Renal cortex interstitium (tissue), 11 donors: ENCODE data around the gene SERINC5. TPM values are rescaled to one million over a fixed set of nuclear protein-coding genes. Genes with fewer than 3 reads are reported as not detected.
A peak's percentile ranks its signal among the peaks of the same experiment; 100 is the strongest.

Experiments used
- DNase-seq, 11 donors: peaks; one replicate each; pipeline ENCODE4 v3.0.0-alpha.2; 2013; ENCODE audit warnings: low read depth in 9 of 11, low spot score in 4 of 11; ENCODE audit errors: extremely low read depth in 1 of 11
- polyA plus RNA-seq, 3 donors: library from polyadenylated mRNA; unstranded; fragments of 120-200 nt; gene quantifications; one replicate each; pipeline ENCODE4 v1.2.1, GENCODE V29; 2013; ENCODE audit not compliant: insufficient read length in 3 of 3

Gene SERINC5
- polyA plus RNA-seq, 3 donors: 44.7 to 57.2 (median 55.5) TPM

DNA sequence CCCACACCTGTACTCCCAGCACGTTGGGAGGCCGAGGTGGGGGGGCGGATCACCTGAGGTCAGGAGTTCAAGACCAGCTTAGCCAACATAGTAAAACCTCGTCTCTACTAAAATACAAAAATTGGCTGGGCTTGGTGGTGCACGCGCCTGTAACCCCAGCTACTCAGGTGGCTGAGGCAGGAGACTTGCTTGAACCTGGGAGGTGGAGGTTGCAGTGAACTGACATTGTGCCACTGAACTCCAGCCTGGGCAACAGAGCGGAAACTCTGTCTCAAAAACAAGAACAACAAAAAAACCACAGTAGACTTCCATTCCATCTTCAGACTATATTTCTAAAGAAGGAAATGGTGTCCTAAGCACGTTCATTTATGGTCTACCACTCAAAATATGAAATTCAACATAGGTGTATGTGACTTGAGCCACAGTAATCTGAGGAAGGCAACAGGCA is 14.2 kb upstream of the SERINC5 start:
- DNase-seq: no peak

DNA sequence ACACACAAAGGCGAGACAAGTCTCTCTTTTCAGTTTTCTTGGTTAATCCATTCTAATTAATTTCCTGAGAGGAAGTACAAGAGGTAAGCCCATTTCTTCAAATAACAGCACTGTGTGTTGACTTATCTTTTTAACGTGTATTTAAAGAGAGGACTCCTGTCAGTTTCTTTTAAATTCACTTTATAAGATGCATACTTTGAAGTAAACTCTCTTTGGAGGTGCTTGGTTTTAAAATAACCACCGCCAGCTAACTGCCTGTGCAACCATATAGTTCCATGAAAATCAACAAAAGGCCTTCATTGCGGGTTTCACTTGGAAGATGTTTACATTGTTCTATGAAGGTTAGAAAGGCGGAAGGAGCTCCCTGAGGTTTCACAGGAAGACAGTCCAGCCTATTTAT is 13.1 kb upstream of the SERINC5 start:
- no peak for DNase-seq

DNA sequence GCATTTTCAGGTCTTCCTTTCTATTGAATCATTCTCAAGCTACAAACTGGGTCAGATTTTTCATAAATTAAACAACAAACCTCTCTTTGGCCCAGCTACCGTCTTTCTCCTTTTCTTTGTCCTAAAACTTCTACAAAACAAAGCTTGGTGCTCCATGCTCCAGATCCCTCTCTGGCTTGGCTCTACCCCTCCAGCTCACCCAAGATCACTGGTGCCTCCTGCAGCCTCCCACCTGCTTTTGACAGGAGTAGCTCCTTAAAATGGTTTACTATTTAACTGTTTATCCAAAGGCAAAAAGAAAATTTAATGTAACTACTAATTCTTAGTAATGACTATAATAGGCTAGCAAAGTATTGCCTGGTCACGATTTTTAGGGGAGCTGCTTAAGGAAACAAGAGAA is 10.7 kb upstream of the SERINC5 start:
- no peak for DNase-seq

DNA sequence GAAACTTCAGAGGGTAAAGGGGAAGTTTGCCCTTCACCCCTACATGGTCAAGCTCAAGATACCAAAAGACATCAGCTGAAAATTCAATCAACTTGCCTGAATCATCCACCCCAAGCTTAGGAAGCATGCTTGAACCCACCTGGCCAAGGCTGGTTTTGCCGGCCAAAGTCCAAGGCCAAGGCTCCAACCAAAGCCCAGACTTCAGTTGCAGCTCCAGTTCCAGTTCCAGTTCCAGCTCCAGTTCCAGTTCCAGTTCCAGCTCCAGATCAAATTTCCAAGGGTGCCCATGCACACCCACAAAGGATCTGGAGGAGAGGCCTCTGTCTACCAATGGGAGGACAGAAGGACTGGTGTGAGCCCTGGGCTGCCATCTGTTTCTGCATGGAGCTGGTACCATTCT is 4.6 kb upstream of the SERINC5 start:
- DNase-seq: no peak

DNA sequence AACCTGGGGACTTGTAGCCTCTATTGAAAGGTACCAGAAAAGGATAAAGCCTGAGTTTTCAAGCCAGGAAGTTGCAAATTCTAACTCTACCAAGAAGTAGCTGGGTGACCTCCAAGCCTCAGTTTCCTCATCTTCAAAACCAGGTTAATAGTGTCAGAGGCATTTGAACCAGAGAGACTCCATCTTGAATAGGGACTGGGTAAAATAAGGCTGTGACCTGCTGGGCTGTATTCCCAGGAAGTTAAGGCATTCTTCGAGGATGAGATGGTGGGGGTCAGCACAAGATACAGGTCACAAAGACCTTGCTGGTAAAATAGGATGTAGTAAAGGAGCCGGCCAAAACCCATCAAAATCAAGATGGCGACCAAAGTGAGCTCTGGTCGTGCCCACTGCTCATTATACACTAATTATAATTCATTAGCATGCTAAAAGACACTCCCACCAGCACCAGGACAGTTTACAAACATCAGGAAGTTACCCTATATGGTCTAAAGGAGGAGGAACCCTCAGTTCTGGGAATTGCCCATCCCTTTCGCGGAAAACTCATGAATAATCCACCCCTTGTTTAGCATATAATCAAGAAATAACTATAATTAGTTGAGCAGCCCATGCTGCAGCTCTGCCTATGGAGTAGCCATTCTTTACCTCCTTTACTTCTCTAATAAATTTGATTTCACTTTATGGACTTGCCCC is 3.8 kb upstream of the SERINC5 start:
- DNase-seq: no peak

DNA sequence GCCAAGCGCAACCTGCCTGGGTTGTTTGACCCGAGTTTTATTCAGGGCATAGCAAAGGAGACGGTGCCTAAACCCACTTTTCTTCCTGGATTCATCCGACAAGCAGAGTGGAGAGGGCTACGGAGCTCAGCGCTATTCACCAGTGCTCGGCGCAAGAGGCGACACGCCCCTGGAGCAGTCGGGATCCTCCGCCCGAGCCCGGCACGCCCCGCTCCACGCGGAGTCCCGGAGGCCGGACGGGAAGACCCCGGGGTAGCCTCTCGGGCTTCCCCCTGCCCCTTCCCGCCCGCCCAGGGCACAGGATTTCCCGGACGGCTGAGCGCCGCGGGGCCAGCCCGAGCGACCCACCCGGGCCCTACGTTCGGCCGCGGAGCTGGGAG is 427 bp downstream of the SERINC5 start:
- peak in 2 of 11 donors; percentile 35 to 45 for DNase-seq

DNA sequence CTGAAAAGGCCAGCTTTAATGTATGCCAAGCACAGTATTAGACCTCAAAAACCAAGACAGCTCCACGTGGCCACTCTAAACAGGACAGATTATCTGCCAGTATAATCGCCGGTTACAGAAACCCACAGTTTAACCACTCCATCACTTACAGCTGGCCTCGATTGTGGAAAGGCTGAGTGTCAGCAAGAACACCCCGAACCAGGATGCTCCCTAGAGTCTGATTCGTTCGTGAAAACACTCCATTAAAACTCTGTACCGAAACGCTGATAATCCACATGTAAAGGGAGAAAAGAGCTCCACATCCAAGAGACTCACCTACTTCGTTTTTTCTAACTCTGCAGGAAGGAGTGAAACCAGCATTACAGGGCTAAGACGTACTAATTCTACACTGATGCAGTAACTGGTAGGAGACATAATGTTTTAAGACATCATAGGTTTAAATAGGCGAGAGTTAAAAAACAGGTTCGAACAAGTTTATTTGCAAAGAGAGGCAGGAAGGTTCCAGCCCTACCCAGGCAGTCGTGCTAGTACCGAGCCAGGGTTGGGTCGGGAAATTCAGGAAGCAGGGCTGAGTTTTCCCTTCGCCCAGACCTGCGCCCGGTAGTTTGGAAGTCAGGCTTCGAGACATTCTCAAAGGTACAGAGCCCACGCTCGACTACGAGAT is 949 bp downstream of the SERINC5 start:
- no peak for DNase-seq

DNA sequence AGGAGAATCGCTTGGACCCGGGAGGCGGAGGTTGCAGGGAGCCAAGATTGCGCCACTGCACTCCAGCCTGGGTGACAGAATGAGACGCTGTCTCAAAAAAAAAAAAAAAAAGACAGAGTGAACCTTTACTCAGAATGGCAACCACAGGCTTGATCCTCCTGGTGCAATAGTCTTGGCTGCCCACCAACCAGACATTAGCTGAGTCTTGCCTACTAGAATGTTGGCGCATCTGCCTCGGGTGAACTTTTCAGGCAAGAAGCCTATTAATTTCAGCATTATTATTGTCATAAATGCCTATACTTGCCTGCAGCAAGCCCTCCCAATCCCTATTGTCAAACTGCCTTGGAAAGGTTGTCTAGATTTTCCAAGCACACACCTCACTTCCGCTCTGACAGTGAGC is 4.2 kb downstream of the SERINC5 start:
- no peak for DNase-seq

DNA sequence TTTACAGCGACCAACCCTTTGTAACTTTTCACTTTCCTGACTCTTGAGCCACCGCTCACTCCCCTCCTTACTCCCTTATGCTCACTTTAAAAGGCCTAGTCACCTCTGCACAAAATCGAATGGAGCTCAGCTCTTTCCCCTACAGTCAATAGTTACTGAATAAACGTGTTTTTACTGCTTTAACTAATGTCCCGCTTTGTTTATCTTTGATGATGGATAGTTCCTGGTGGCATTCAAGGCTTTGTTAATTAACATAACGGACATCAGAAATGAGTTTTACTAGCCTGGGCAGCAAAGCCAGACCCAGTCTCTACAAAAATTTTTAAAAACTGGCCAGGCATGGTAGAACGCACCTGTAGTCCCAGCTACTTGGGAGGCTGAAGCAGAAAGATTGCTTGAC is 5.0 kb downstream of the SERINC5 start:
- no peak for DNase-seq

DNA sequence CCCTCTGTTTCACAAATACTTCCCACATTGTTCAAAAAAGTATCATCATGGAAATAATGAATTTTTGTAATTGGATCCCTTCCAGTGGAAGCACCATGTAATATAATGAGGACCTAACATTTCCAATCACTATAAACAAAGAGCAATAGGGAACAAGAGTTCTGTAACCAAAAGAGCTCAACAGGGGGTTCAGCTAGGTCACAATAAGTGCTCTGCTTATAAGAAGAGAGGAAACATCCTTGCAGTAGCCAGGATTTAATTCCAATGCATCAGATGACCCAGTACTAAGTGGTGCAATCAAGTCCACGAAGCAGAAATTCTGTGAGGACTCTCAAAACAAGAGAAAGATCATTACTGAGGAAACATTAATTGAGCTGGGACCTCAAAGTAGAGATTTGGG is 5.9 kb downstream of the SERINC5 start:
- no peak for DNase-seq

DNA sequence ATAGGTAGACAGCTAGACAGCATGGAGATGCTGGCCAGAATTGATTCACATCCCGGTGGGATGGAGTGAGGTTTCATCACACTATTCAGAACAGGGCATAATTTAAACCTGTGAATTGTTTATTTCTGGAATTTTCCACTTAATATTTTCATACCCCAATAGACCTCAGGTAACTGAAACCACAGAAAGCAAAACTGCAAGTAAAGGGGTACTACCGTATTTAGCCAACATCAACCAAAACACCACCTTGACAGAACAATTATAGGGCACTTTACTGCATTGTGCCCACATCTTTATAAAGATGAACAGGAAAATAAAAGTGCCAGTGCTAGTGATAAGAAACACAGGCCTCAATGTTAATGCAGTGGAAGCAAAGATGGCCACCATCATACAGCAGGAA is 7.5 kb downstream of the SERINC5 start:
- no peak for DNase-seq

DNA sequence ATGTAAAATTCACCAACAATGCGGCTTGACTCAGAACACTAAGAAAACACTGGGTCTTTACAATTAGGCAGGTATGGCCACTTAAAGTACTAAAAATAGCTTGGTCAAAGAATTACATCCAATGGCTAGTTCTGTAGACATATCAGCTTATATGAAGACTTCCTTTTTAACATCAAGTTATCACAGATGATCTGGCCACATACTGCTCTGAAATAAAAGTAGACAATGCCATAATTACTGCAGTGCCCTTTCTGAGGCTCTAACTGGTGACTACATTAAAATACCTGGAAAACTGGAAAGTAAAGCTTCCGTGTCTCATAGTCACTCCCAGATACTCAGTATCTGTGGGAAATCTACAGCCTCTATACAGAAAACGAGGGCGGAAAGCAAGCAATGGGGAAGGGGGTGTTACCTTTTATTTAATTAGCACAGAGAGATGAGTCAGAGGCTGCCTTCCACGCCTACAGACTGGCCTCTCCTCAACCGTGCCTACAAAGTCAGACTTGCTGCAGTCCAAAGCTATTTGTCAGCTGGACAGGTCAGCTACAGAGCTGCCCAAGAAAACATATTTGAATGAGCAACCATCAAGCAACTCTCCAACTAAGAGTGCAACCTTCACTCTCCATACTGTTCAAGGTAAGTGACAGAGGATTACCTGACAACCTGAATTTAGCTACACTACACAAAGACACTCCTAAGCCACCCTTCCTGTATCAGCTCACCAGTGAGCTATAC is 8.7 kb downstream of the SERINC5 start:
- peak in 3 of 11 donors; percentile 43 to 64 (median 53) for DNase-seq

DNA sequence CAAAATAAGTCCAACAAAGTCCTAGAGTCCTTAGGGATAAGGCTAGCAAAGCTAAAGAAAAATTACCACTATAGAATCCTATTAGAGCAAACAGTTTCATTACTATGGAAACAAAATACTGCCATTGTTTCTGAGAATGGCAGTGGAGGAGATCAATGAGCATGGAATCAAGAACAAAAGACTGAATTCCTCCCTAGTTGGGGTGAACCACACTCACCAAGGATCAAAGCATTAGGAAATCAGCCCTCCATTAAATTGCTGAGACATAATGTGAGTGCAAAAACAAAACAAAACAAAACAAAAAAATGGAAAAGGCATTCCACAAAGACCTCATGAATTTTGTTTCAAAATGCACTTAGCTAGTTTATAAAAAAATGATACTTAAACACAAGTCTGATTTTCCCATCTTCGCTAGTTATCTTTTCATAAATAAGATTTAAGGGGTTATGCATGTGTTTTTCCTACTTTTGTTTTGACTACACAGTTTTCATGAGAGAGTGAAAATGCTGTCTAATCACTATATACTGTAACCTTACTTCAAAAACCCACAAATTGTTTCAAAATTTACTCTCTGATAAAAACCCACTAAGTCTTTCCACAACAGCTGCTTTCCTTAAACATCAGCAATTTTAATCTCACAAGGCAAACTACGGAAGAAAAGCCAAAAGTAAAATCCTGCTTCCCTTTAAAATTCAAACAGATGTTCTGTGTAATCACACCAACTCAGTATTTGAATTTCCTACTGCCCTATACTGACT is 9.7 kb downstream of the SERINC5 start:
- DNase-seq: peak in 4 of 11 donors; percentile 32 to 60 (median 46)

DNA sequence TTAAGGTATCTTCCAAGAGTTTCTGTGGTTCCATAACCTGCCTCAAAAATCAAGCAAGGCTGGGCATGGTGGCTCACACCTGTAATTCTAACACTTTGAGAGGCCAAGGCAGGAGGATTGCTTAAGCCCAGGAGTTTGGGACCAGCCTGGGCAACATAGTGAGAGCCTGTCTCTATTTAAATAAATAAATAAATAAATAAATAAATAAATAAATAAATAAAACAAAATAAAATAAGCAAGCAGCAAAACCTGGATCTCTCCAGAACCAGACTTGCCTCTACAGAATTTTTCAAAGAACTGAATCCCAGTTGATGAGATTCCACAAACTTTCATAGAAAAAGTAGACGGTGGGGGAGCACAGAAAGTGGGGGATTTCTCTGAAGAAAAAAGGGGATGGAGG is 12.3 kb downstream of the SERINC5 start:
- DNase-seq: no peak

DNA sequence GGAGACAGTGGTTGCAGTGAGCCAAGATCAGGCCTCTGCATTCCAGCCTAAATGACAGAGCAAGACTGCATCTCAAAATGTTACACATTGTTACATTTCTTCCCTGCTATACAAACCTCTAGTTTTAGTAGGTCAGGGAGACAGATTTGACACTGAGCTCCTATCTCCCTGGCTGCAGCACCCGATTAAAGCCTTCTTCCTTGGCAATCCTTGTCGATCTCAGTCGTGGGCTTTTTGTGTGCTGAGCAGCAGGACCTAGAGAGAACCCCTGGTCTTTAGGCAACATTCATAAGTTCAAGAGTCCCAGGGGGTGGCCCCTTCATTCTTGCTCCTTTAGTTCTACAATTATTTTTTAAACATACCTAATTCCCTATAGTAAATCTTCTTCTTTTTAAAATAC is 13.0 kb downstream of the SERINC5 start:
- DNase-seq: no peak

DNA sequence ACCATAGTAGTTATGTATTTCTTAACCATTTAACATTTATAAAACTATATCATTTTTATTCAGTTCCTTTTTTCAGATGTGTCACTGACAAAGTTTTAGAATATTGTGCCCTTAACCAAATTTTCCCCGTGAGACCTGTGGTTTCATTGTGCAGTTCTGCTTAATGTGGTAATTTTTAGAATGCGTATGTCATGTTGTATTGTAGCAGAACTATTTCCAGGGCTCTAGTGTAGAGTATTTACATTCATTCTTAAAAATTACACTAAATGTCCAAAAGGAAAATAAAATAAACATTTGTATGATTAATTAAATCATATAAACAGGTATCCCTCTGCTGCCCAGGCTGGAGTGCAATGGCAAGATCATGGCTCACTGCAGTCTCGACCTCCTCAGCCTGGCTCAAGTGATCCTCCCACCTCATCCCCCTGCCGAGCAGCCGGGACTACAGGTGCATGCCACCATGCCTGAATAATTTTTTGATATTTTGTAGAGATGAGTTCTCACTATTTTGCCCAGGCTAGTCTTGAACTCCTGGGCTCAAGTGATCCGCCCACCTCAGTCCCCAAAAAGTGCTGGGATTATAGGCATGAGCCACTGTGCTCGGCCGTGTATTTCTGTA is 15.4 kb downstream of the SERINC5 start:
- DNase-seq: no peak

DNA sequence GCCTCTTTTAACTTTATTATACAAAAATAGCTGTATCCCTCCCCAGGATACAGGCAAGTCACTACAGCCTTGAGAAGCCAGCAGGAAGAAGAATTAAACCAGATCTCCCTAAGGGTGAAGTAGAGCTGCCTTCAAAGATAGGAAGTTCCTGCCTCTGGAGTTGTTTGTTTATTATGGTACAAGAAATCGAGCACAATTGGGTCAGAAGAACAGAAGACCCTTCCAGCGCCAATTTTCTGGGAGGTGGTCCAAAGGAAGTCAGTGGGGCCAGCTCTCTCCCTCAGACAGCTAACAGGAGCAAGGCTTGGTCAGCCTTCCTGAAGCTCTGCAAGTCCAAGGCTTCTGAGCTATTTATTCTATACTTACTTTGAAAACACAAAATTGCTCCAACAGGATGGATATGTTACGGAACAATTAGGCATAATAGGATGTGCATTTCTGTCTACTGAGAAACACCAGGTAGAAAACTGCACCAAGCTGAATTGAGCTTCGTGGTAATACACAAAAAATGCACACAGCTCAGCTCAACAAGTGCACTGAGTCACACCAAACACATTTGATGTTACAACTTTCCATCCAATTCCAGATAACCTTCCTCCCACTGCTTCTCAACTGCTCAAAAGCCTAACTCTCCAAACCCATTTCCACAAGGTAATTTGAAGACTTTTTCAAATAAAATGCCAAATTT is 16.0 kb downstream of the SERINC5 start:
- no peak for DNase-seq
